Measurements from ENCODE around the gene MCC.

DNA sequence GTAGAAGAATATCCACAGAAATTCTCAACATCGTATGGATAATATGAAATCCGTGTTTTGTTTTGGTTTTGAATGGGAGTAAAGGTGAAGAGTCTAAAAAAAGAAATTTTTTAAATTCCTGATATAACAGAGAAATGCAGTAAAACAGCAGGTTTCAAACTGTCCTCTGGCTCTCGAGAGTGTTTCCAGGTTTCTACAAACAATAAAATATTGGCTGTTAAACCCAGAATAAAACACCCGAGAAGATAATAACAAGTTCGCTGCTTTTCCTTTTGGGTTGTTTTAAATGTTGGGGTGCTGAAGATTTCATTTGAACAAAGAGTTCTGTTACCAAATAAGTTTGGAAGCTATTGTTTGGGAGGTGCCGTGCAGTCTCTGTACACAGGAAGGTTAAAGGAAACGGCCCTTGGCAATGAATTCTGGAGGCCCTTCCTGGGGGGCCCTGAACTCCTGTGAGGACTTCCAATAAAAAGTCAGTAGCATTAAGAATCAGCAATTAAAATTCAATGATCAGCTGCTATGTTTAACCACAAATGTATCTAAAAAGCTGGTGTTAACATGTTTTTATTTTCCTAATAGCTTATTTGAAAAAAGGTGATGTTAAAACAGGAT lies 269.2 kb downstream of the MCC start:
- TF ChIP-seq, protein P1, sequence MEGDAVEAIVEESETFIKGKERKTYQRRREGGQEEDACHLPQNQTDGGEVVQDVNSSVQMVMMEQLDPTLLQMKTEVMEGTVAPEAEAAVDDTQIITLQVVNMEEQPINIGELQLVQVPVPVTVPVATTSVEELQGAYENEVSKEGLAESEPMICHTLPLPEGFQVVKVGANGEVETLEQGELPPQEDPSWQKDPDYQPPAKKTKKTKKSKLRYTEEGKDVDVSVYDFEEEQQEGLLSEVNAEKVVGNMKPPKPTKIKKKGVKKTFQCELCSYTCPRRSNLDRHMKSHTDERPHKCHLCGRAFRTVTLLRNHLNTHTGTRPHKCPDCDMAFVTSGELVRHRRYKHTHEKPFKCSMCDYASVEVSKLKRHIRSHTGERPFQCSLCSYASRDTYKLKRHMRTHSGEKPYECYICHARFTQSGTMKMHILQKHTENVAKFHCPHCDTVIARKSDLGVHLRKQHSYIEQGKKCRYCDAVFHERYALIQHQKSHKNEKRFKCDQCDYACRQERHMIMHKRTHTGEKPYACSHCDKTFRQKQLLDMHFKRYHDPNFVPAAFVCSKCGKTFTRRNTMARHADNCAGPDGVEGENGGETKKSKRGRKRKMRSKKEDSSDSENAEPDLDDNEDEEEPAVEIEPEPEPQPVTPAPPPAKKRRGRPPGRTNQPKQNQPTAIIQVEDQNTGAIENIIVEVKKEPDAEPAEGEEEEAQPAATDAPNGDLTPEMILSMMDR (IDR thresholded peaks at IDR 0.05), result no peak
- no peak for TF ChIP-seq POLR2A (IDR thresholded peaks at IDR 0.05)

Measured in uterus (tissue), 2 donors.